K562 (cell line): Measurements from ENCODE around the gene PSMA1. TPM values are rescaled to one million over a fixed set of nuclear protein-coding genes. Genes with fewer than 3 reads are reported as not detected.
A peak's percentile ranks its signal among the peaks of the same experiment; 100 is the strongest.

Experiments used
- ATAC-seq: fragments of 200-7000 bp; cut with Tn5 transposase; 3 replicates; pipeline ENCODE4 v1.9.1; 2020; ENCODE audit warnings: moderate library complexity
- BruUV-seq: library from RNA; stranded (reverse); fragments of 400-500 nt; replicated peaks from 2 replicates; lab custom pipeline; 2021; lab: Mats Ljungman, UMichigan
- CTCF ChIA-PET: fragments of 300-600 bp; formaldehyde crosslinking; extraction: SDS; loops from one replicate; lab custom pipeline; 2021; ENCODE audit warnings: low intra/inter-chr PET ratio; lab: Yijun Ruan, JAX
- POLR2A ChIA-PET: fragments of 300-600, 350-650 bp; sonication (Branson Sonifier 250); formaldehyde crosslinking; extraction: SDS; loops from one replicate; lab custom pipeline; 2021; ENCODE audit warnings: antibody characterized with exemption, inconsistent platforms; lab: Yijun Ruan, JAX
- DNase-seq, 4 experiments: peaks; one replicate each; pipeline versions ENCODE4 v3.0.0 to v3.0.0-alpha.2; 2011 to 2018; ENCODE audit warnings: low spot score in 3 of 4, mixed read lengths in 3 of 4; ENCODE audit errors: extremely low read depth in 1 of 4
- FAIRE-seq: peaks from 2 replicates; lab custom pipeline; 2011; peaks lifted over from hg19 to GRCh38; lab: Jason Lieb, UNC
- H2AFZ ChIP-seq: 2 replicates; pipeline ENCODE4 v1.6.0; 2011; ENCODE audit warnings: low read depth, low read length, control low read depth, inconsistent platforms
- H3K27ac ChIP-seq: fragments of 200-600 bp; 3 replicates; pipeline ENCODE4 v1.8.0; 2011; ENCODE audit warnings: low read depth, mild to moderate bottlenecking, control low read depth, inconsistent platforms, low read length, moderate library complexity, mixed read lengths; ENCODE audit errors: extremely low read depth
- H3K27me3 ChIP-seq, 2 experiments: fragments of 300-600 bp in 1 of 2; 2 replicates in 1 of 2; 3 replicates in 1 of 2; pipeline versions ENCODE4 v1.6.0 to v1.8.0; 2011; ENCODE audit warnings: inconsistent platforms in 2 of 2, low read length in 2 of 2, mild to moderate bottlenecking in 1 of 2, mixed read lengths in 1 of 2, moderate library complexity in 1 of 2; ENCODE audit not compliant: control insufficient read depth in 2 of 2, insufficient read depth in 2 of 2
- H3K36me3 ChIP-seq: fragments of 300-600 bp; 3 replicates; pipeline ENCODE4 v1.8.0; 2011; ENCODE audit warnings: mild to moderate bottlenecking, low read length, inconsistent platforms; ENCODE audit not compliant: control insufficient read depth, insufficient read depth
- H3K4me1 ChIP-seq, 2 experiments: fragments of 200-600 bp in 1 of 2; replicated peaks in 1 of 2; 2 replicates in 1 of 2; 3 replicates in 1 of 2; pipeline versions ENCODE4 v1.5.1 to v1.8.0; 2011; ENCODE audit warnings: inconsistent platforms in 2 of 2, low read length in 2 of 2, mild to moderate bottlenecking in 1 of 2, mixed read lengths in 1 of 2, moderate library complexity in 1 of 2; ENCODE audit not compliant: control insufficient read depth in 2 of 2, insufficient read depth in 2 of 2
- H3K4me2 ChIP-seq: 2 replicates; pipeline ENCODE4 v1.6.1; 2011; ENCODE audit warnings: low read length, control low read depth, inconsistent platforms, mixed read lengths; ENCODE audit not compliant: insufficient read depth
- H3K4me3 ChIP-seq: fragments of 200-600 bp; sonication (generic), shearing (Covaris generic); 2 replicates; pipeline ENCODE4 v1.5.1; 2016; ENCODE audit warnings: control low read depth, inconsistent platforms
- H3K79me2 ChIP-seq: fragments of 200-600 bp; 3 replicates; pipeline ENCODE4 v1.8.0; 2011; ENCODE audit warnings: low read length, inconsistent platforms; ENCODE audit not compliant: control insufficient read depth, insufficient read depth
- H3K9ac ChIP-seq, 2 experiments: 2 replicates each; pipeline versions ENCODE4 v1.6.0 to v1.6.1; 2011; ENCODE audit warnings: low read depth in 2 of 2, low read length in 2 of 2, control low read depth in 1 of 2, inconsistent platforms in 1 of 2, mild to moderate bottlenecking in 1 of 2, mixed read lengths in 1 of 2; ENCODE audit not compliant: insufficient read depth in 1 of 2
- H3K9me1 ChIP-seq: one replicate; pipeline ENCODE4 v1.6.0; 2011; ENCODE audit warnings: inconsistent platforms, mild to moderate bottlenecking, low read length, moderate library complexity; ENCODE audit not compliant: control insufficient read depth, insufficient read depth
- H3K9me3 ChIP-seq: replicated peaks from 2 replicates; pipeline ENCODE4 v1.5.1; 2011; ENCODE audit warnings: low read depth, low read length, inconsistent platforms; ENCODE audit not compliant: control insufficient read depth, insufficient read depth
- H4K20me1 ChIP-seq: replicated peaks from 2 replicates; pipeline ENCODE4 v1.6.1; 2011; ENCODE audit warnings: low read length, inconsistent platforms, mixed read lengths; ENCODE audit not compliant: control insufficient read depth, insufficient read depth
- BRD9 ChIP-seq: fragments of 450-650 bp; IDR thresholded peaks from 2 replicates; pipeline ENCODE4 v1.6.1; 2018; ENCODE audit warnings: low read depth; ENCODE audit not compliant: partially characterized antibody
- DIDO1 ChIP-seq: fragments of 450-650 bp; IDR thresholded peaks from 2 replicates; pipeline ENCODE4 v1.6.1; 2016; ENCODE audit warnings: low read depth, missing biosample characterization, missing genetic modification characterization
- FOS ChIP-seq: IDR thresholded peaks from 3 replicates; pipeline ENCODE4 v1.6.1; 2011; ENCODE audit not compliant: insufficient read length; ENCODE audit errors: extremely low read depth
- KLF6 ChIP-seq: fragments of 250-450 bp; sonication (Bioruptor Pico); IDR thresholded peaks from 2 replicates; pipeline ENCODE4 v1.4.0; 2020; ENCODE audit warnings: mild to moderate bottlenecking, moderate library complexity, borderline replicate concordance
- PHB ChIP-seq: fragments of 250-450 bp; sonication (Bioruptor Pico); IDR thresholded peaks from 2 replicates; pipeline ENCODE4 v1.5.0; 2021
- ZNF143 ChIP-seq: sonication (generic); formaldehyde crosslinking; IDR thresholded peaks from 2 replicates; pipeline ENCODE4 v1.9.0; 2022; ENCODE audit warnings: mild to moderate bottlenecking, missing genetic modification reagents
- ZNF174 ChIP-seq: fragments of 250-450 bp; sonication (Bioruptor Pico); IDR thresholded peaks from 2 replicates; pipeline ENCODE4 v1.4.0; 2020; ENCODE audit warnings: mild to moderate bottlenecking
- WGBS: fragments of 100-300 bp; shearing (Covaris generic); methylation state at CpG from one replicate; pipeline ENCODE4 v1.1.6; 2016; ENCODE audit warnings: low coverage, mixed read lengths; ENCODE audit not compliant: insufficient coverage; ENCODE audit errors: missing lambda C conversion rate; 5-methylcytosine and 5-hydroxymethylcytosine counted together
- in situ Hi-C: fragments of 300-500 bp; cut with MboI; formaldehyde crosslinking; loops from 4 replicates; pipeline ENCODE4 v1.15.0; 2018; ENCODE audit warnings: inconsistent platforms, mixed read lengths
- intact Hi-C: fragments of 100-400 bp; cut with micrococcal nuclease; formaldehyde crosslinking; loops from 2 replicates; pipeline ENCODE4 v1.14.2; 2022
- polyA plus RNA-seq, 8 experiments: library from polyadenylated mRNA; depleted of rRNA in 4 of 8; stranded (reverse) in 5 of 8; unstranded in 3 of 8; fragments of >200 nt; fragmentation: Nextera tagmentation in 2 of 8; fragmentation: Illumina TruSeq in 1 of 8; extraction: Ambion mirVana in 2 of 8; extraction: Trizol in 1 of 8; gene quantifications; 2 replicates each; pipeline versions ENCODE4 v1.2.1 to v1.2.3, GENCODE V29; 2011 to 2014; ENCODE audit warnings: inconsistent platforms in 1 of 8, missing spikeins in 1 of 8
- total RNA-seq, 7 experiments: library from RNA; depleted of rRNA in 6 of 7; stranded (reverse); fragments of >200 nt in 6 of 7; fragmentation: Illumina TruSeq in 2 of 7; extraction: Trizol in 2 of 7; gene quantifications; 2 replicates each; pipeline versions ENCODE4 v1.2.1 to v1.2.3, GENCODE V29; 2011 to 2021; ENCODE audit warnings: low replicate concordance in 1 of 7
- TF ChIP-seq, protein P1 (sequence below): fragments of 450-650 bp; IDR thresholded peaks from 2 replicates; pipeline ENCODE4 v1.6.1; 2016; ENCODE audit warnings: missing biosample characterization, missing genetic modification characterization
- TF ChIP-seq, protein P2 (sequence below): sonication (generic); formaldehyde crosslinking; IDR thresholded peaks from 2 replicates; pipeline ENCODE4 v1.5.0; 2020; ENCODE audit warnings: missing genetic modification reagents
- TF ChIP-seq, protein P3 (sequence below): fragments of 250-450 bp; sonication (Bioruptor Pico); IDR thresholded peaks from 2 replicates; pipeline ENCODE4 v1.8.0; 2022; ENCODE audit warnings: inconsistent platforms, mild to moderate bottlenecking, moderate library complexity, borderline replicate concordance

The PSMA1 gene
- total and polyA plus RNA-seq, 9 of the 15 experiments (the other 6 are each of a cell fraction or from before 2014, with no cell fraction given): 283 to 1,007 (median 424) TPM

DNA sequence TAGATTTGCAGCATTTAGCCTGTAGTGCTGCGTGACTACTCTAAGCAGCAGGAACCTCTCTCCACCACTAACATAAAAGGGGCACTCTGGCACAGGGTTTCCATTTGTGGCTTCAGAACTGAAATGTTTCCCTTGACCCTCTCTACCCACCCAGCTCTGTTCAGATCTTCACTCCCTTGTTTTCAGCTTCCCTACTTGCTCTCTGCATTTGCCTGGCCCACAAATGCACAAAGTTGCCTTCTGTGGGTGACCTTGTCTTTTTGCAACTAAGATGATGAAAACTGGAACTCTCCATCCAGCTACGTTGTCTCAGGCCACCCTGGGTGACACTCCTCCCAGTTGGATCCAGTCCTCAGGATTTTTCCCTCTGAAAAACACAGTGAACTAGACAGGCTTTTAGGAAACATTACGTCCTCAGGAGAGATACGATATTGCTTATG, 19.8 kb upstream of the PSMA1 start:
- no peak overlapping the region for H3K4me3 ChIP-seq
- intact Hi-C loops: loop anchor here (5.0 kb wide), 3 partner anchors 102 to 247 kb away; partner anchors contain the start of gene PDE3B
- H3K4me1 ChIP-seq: peaks cover 0 to 13% of the 10 kb centered on the region in 2 experiments; a peak in 3 of 5 replicates
- ChIA-PET POLR2A (interaction anchor here (0.6 to 1.0 kb wide), 2 partner anchors 19 to 347 kb away, joined by 3 to 4 read pairs; partner anchors contain the start of gene PSMA1), CTCF (interaction anchor here (0.6 kb wide), 1 partner anchor 109 kb away, joined by 4 read pairs; no protein-coding TSS in a partner anchor)
- H3K27me3 ChIP-seq: no peaks in the 10 kb centered on the region
- no peak for DNase-seq
- 83% methylated on average over 4 of the region's 4 CpGs for WGBS
- no peak for TF ChIP-seq BRD9
- no peak for TF ChIP-seq ZNF143 (CRISPR knock-in tag)
- TF ChIP-seq FOS: no peak
- TF ChIP-seq KLF6 (CRISPR knock-in tag): no peak
- TF ChIP-seq, protein P1, sequence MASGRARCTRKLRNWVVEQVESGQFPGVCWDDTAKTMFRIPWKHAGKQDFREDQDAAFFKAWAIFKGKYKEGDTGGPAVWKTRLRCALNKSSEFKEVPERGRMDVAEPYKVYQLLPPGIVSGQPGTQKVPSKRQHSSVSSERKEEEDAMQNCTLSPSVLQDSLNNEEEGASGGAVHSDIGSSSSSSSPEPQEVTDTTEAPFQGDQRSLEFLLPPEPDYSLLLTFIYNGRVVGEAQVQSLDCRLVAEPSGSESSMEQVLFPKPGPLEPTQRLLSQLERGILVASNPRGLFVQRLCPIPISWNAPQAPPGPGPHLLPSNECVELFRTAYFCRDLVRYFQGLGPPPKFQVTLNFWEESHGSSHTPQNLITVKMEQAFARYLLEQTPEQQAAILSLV (tag): no peak
- no peak for TF ChIP-seq PHB (CRISPR knock-in tag)
- TF ChIP-seq, protein P2, sequence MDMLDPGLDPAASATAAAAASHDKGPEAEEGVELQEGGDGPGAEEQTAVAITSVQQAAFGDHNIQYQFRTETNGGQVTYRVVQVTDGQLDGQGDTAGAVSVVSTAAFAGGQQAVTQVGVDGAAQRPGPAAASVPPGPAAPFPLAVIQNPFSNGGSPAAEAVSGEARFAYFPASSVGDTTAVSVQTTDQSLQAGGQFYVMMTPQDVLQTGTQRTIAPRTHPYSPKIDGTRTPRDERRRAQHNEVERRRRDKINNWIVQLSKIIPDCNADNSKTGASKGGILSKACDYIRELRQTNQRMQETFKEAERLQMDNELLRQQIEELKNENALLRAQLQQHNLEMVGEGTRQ (CRISPR knock-in tag): no peak
- no peak for TF ChIP-seq ZNF174 (CRISPR knock-in tag)
- TF ChIP-seq, protein P3, sequence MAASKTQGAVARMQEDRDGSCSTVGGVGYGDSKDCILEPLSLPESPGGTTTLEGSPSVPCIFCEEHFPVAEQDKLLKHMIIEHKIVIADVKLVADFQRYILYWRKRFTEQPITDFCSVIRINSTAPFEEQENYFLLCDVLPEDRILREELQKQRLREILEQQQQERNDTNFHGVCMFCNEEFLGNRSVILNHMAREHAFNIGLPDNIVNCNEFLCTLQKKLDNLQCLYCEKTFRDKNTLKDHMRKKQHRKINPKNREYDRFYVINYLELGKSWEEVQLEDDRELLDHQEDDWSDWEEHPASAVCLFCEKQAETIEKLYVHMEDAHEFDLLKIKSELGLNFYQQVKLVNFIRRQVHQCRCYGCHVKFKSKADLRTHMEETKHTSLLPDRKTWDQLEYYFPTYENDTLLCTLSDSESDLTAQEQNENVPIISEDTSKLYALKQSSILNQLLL: no peak
- no peak for TF ChIP-seq DIDO1 (tag)
- H3K79me2 ChIP-seq: peaks cover 2% of the 10 kb centered on the region; the same call in 1 of the 3 replicates
- H3K36me3 ChIP-seq: peaks cover 5% of the 10 kb centered on the region; the same call in 2 of the 3 replicates
- no peak overlapping the region for H2AFZ ChIP-seq
- no peaks in the 10 kb centered on the region for H3K9me1 ChIP-seq
- H4K20me1 ChIP-seq: no peaks in the 10 kb centered on the region
- FAIRE-seq: no peak
- no TSS peak for BruUV-seq
- no peaks in the 10 kb centered on the region for H3K9me3 ChIP-seq
- in situ Hi-C loops: no loop called here
- peak overlapping the region in 1 of 2 experiments; percentile 20; a peak in 1 of 4 replicates for H3K9ac ChIP-seq
- ATAC-seq: no peak
- H3K27ac ChIP-seq: no peak overlapping the region
- H3K4me2 ChIP-seq: no peak overlapping the region
